Stomach smooth muscle (tissue), 2 donors: ENCODE measurements around the gene MMRN2.
"Not testable (repeated sequence)": the region's sequence is repeated elsewhere in the genome, so short reads cannot be mapped to it uniquely, and the experiment has no call there.

Experiments
- H3K27ac ChIP-seq: one replicate; pipeline ENCODE4 v1.7.0; 2013; ENCODE audit warnings: mild to moderate bottlenecking, low read length, inconsistent platforms
- H3K27me3 ChIP-seq, 2 donors: one replicate each; pipeline ENCODE4 v1.7.0; 2013; ENCODE audit warnings: low read length in 2 of 2; ENCODE audit not compliant: insufficient read depth in 2 of 2, control insufficient read depth in 1 of 2
- H3K36me3 ChIP-seq, 2 donors: one replicate each; pipeline ENCODE4 v1.7.0; 2013; ENCODE audit warnings: low read length in 2 of 2; ENCODE audit not compliant: control insufficient read depth in 2 of 2, insufficient read depth in 2 of 2
- H3K4me1 ChIP-seq: one replicate; pipeline ENCODE4 v1.7.0; 2013; ENCODE audit warnings: low read length; ENCODE audit not compliant: control insufficient read depth, insufficient read depth
- H3K4me3 ChIP-seq, 2 donors: one replicate each; pipeline ENCODE4 v1.7.0; 2013; ENCODE audit warnings: low read length in 2 of 2
- H3K9ac ChIP-seq, 2 donors: one replicate each; pipeline ENCODE4 v1.7.0; 2013; ENCODE audit warnings: low read length in 2 of 2, mild to moderate bottlenecking in 1 of 2
- H3K9me3 ChIP-seq, 2 donors: one replicate each; pipeline ENCODE4 v1.7.0; 2013; ENCODE audit warnings: low read length in 2 of 2; ENCODE audit not compliant: control insufficient read depth in 2 of 2
- donor health status: healthy.
- donor health status: Pancreatic carcinoma.

The MMRN2 gene

DNA sequence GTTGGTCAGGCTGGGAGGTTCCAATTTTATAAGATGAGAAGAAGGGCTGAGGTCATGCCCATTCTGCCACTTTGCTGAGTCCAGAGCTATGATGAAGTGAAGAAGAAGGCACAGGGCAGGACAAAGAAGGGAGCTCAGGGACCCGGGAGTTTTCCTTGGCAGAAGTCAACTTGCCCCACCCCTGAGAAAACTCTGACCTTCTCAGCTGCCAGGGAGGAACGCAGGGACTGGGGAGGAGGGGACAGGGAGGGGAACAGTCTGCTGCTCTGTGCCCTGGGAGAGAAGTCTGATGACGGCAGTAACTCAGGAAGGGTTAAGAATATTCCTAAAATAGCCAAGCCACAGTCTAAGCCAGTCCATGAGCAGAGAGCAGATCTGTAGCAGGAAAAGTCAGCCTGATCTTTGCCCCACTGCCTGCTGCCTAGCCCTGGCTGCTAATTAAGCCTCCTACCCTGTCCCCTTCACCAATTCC is 22.6 kb upstream of the MMRN2 start:
- Histone ChIP-seq H3K36me3 (no peaks in the 10 kb centered on the region), H3K4me3 (peak overlapping the region in 1 of 2 donors; percentile 22), H3K27ac (peak overlapping the region; percentile 67), H3K27me3 (no peaks in the 10 kb centered on the region), H3K9ac (peak overlapping the region; percentile 18 to 36), H3K4me1 (peaks cover 21% of the 10 kb centered on the region), H3K9me3 (no peaks in the 10 kb centered on the region)

DNA sequence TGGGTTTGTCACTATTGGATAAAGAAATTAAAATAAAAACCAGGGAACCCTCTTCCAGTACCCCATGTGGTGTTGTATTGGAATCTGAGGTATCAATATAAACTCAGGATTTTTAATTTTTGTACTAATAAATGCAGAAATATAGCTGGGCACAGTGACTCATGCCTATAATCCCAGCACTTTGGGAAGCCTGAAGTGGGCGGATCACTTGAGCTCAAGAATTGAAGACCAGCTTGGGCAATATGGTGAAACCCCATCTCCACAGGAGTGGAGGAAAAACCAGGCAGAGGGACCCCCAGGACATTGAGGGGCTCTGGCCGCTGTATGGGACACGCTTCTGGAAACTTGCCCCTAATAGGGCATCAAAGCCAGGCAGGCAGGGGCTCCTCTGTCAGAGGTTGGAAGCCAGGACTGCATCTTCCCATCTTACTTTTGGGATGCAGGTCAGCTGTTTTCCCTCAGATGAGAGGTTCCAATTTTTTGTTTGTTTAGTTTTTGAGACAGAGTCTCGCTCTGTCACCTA is 21.9 kb upstream of the MMRN2 start:
- no peaks in the 10 kb centered on the region for H3K27me3 ChIP-seq
- peak overlapping the region; percentile 67 for H3K27ac ChIP-seq
- H3K4me1 ChIP-seq, result peaks cover 21% of the 10 kb centered on the region
- H3K36me3 ChIP-seq, result no peaks in the 10 kb centered on the region
- H3K9me3 ChIP-seq, result no peaks in the 10 kb centered on the region
- H3K9ac ChIP-seq, result no peak overlapping the region
- no peak overlapping the region for H3K4me3 ChIP-seq

- H3K36me3 ChIP-seq, H3K9ac ChIP-seq, H3K27me3 ChIP-seq, H3K4me3 ChIP-seq, H3K9me3 ChIP-seq, H3K27ac ChIP-seq: not testable (repeated sequence)
- peaks cover 21% of the 10 kb centered on the region for H3K4me1 ChIP-seq
Observed at GRCh38 chr10:86978457-86978856, 21.0 kb upstream of the MMRN2 start.

- H3K27ac ChIP-seq, result no peak overlapping the region
- H3K4me1 ChIP-seq, result peaks cover 27% of the 10 kb centered on the region
- H3K36me3 ChIP-seq, result no peaks in the 10 kb centered on the region
Observed at GRCh38 chr10:86976362-86977056, 19.1 kb upstream of the MMRN2 start.

GRCh38 chr10:86974484-86974883 is 17.1 kb upstream of the MMRN2 start:
- no peaks in the 10 kb centered on the region for H3K36me3 ChIP-seq
- no peak overlapping the region for H3K9ac ChIP-seq
- peaks cover 27% of the 10 kb centered on the region for H3K4me1 ChIP-seq
- no peak overlapping the region for H3K4me3 ChIP-seq
- H3K9me3 ChIP-seq, result no peaks in the 10 kb centered on the region
- no peaks in the 10 kb centered on the region for H3K27me3 ChIP-seq
- no peak overlapping the region for H3K27ac ChIP-seq

More at GRCh38 chr10:86976362-86977056, 19.1 kb upstream of the MMRN2 start:
- no peaks in the 10 kb centered on the region for H3K9me3 ChIP-seq
- H3K9ac ChIP-seq, result no peak overlapping the region
- no peak overlapping the region for H3K4me3 ChIP-seq
- no peaks in the 10 kb centered on the region for H3K27me3 ChIP-seq

DNA sequence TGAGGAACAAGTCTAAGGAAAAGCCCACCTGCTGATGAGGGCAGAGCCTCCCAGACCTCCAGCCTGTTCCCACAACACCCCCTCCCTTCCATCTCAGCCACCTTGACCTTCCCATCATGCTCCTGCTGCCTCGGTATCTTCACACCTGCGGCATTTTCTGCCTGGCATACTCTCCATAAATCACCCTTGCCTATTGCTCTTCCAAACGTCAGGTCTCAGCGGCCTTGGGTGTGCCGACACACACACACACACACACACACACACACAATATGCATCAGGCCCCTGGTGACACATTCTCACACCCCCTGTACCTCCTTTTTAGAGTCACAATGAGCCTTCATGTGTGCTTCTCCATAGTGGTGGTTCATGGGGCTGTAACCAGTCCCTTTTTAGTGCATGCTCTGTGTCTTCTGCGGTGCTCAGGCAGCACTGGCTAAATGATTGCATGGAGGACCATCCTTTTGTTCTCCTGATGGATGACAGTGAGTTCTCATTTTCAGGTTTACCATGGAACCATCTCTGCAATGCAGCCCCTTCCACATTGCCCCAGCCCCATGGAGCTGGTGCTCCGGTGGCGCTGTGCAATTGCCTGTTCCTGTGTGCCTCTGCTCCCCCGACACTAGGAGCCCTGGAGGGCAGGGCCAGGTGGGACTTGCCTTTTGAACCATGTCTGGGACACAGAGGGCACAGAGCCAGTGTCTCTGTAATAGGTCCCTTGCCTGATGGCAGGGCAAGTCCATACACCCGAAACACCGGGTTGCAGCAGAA is 15.4 kb upstream of the MMRN2 start:
- Histone ChIP-seq H3K9ac (no peak overlapping the region), H3K27me3 (no peaks in the 10 kb centered on the region), H3K9me3 (no peaks in the 10 kb centered on the region), H3K36me3 (no peaks in the 10 kb centered on the region), H3K4me3 (no peak overlapping the region), H3K27ac (peak overlapping the region; percentile 97), H3K4me1 (peaks cover 38% of the 10 kb centered on the region)

GRCh38 chr10:86971232-86971991 is 14.0 kb upstream of the MMRN2 start:
- no peaks in the 10 kb centered on the region for H3K9me3 ChIP-seq
- H3K27ac ChIP-seq, result peak overlapping the region; percentile 97
- peaks cover 49% of the 10 kb centered on the region for H3K4me1 ChIP-seq
- H3K36me3 ChIP-seq, result no peaks in the 10 kb centered on the region
- peak overlapping the region; percentile 87 to 90 for H3K9ac ChIP-seq
- no peaks in the 10 kb centered on the region for H3K27me3 ChIP-seq
- H3K4me3 ChIP-seq, result peak overlapping the region; percentile 67 to 82

GRCh38 chr10:86970982-86971231 is 13.5 kb upstream of the MMRN2 start:
- Histone ChIP-seq H3K36me3 (no peaks in the 10 kb centered on the region), H3K9ac (peak overlapping the region; percentile 87 to 90), H3K4me3 (peak overlapping the region; percentile 67 to 82), H3K4me1 (peaks cover 53% of the 10 kb centered on the region), H3K27me3 (no peaks in the 10 kb centered on the region), H3K27ac (peak overlapping the region; percentile 97), H3K9me3 (no peaks in the 10 kb centered on the region)

GRCh38 chr10:86970162-86970981 is 13.0 kb upstream of the MMRN2 start:
- Histone ChIP-seq H3K36me3 (no peaks in the 10 kb centered on the region), H3K27ac (peak overlapping the region; percentile 97), H3K4me3 (peak overlapping the region; percentile 67 to 82), H3K27me3 (no peaks in the 10 kb centered on the region), H3K9me3 (no peaks in the 10 kb centered on the region), H3K9ac (peak overlapping the region; percentile 87 to 90), H3K4me1 (peaks cover 53% of the 10 kb centered on the region)

- peak overlapping the region; percentile 87 to 90 for H3K9ac ChIP-seq
- peak overlapping the region; percentile 97 for H3K27ac ChIP-seq
- peaks cover 54% of the 10 kb centered on the region for H3K4me1 ChIP-seq
- no peaks in the 10 kb centered on the region for H3K36me3 ChIP-seq
- H3K4me3 ChIP-seq, result peak overlapping the region; percentile 67 to 82
- H3K27me3 ChIP-seq, result no peaks in the 10 kb centered on the region
- H3K9me3 ChIP-seq, result no peaks in the 10 kb centered on the region
Observed at GRCh38 chr10:86969421-86970041, 12.1 kb upstream of the MMRN2 start.
